ENCODE results near the gene FAM20B.

Gene FAM20B

GRCh38 chr1:179095924-179096323 is 70.2 kb downstream of the FAM20B start:
- no peak for DNase-seq

GRCh38 chr1:179099891-179100290 is 74.2 kb downstream of the FAM20B start:
- no peak for DNase-seq

DNA sequence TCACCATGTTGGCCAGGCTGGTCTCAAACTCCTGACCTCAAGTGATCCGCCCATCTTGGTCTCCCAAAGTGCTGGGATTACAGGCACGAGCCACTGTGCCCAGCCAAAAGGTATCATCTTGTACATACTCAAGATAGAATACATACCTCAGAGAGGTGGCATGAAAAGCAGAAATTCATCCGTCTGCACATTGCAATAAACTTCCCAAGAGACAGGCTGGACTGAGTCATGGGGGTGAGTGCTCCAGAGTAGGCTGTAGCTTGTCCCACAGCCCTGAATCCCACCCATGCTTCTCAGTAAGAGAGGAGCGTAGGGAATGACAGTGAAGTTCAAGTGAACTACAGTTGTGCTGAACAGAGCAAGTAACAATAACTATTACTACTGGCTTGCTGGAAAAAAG is 75.9 kb downstream of the FAM20B start:
- no peak for DNase-seq

GRCh38 chr1:179103999-179104398 is 78.3 kb downstream of the FAM20B start:
- DNase-seq: no peak

DNA sequence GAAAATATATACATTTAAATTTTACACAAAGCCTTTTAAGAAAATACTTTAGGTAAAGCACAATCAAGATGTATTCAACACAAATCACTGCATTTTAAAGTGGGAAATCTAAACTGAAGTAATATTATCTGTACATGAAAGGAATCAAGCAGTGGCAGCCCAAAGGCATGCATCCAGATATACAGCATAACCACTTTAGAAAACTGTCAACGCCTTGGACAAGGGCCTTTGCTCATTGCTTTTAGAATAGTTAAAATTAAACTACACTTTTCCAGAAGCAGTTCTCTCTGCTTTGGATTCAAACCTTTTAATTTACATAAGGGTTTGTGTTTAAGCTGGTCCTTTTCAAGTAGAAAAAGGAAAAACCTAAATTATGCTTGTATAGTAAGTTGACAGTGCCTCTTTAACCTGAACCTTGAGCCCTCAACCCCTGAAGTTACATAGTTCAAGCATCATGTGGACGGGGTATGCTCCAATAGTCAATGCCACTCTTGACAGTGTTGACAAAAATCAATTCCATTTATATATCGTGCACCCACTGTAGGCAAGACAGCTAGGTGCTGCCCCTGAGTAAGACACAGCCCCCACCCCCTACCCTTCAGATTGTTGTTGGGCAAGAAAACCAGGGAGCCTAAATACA is 79.0 kb downstream of the FAM20B start:
- no peak for DNase-seq

DNA sequence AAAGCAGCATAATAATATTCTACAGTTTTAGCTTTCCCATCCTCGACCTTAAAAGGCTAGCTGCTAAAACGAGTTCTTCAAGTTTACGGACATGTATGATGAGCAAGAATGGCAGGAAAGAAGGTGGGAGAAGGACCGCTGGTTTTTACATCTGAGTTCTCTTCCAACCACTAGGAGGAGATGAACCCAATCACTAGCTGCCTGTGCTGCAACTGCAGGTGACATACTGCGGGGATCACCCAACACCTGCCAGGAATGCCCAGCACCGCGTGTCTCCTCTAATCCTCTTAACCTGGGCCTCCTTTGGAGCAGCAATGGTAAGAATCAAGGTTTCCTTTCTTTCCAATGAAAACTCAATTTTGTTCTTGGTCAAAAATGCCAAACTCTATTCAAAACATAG is 79.7 kb downstream of the FAM20B start:
- no peak for DNase-seq

DNA sequence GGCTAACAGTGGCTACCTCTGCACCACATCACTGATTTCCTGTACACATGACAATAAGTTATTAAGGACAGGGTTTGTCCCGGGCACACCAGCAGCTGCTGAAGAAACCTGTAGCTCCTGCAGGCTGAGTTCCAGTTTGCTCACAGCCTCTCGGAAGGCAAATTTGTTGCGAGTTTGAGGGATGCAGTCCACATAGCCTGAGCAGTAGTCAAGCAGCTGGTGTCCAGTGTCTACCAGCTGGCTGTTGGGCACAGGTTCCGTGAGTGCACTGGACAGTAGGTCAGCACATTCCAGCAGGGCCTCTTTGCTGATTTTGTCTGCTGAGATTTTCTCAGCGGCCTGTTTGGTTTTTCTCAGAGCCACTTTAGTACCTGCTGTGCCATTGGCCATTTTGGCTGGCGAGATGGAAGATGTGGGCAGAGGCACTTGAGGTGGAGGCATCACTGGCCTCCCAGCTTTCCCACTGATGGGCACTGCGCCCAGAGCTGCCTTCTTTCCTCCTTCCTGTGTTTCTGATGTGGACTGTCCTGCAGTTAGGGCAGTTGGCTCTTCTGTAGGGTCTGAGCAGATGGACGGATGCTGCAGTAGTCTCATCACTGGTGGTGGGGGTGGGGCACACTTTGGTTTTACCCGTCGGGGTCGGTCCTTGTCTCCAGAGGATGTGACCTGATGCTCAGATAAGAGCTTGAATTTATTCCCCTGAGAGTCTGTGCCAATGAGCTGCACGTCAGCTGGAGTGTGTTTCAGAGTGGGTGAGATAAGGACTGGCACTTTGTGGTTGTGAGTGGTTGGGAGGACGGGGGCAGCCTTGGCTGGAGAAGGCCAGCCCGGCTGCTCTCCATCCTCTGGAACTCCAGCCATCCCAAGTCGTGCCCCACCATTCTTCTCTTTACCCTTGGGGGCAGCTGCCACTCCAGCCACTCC is 82.3 kb downstream of the FAM20B start:
- no peak for DNase-seq

DNA sequence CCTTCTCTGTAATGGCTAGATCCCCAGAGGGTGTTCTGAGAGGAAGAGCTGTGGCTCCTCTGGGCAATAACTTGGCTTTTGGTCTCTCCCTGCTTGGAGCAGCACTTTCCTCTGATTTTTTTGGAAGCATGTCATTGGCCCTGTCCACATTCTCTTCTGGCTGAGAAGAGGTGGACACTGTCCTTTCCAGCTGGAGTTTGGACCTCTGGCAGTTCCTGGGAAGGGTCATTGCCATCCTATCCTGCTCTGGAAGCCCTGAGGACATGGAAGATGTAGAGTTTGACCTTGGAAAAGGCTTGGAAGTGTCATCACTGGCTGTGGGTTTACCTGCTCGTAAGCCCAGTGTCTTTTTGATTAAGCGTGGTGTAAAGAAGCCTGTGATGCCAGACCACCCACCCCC is 83.0 kb downstream of the FAM20B start:
- no peak for DNase-seq

- DNase-seq: no peak
Observed at GRCh38 chr1:179115181-179115580, 89.5 kb downstream of the FAM20B start.

- DNase-seq: no peak
Observed at GRCh38 chr1:179119513-179119912, 93.8 kb downstream of the FAM20B start.

GRCh38 chr1:179120736-179121135 is 95.0 kb downstream of the FAM20B start:
- DNase-seq: no peak

GRCh38 chr1:179121159-179121938 is 95.7 kb downstream of the FAM20B start:
- peak; percentile 70 for DNase-seq

DNA sequence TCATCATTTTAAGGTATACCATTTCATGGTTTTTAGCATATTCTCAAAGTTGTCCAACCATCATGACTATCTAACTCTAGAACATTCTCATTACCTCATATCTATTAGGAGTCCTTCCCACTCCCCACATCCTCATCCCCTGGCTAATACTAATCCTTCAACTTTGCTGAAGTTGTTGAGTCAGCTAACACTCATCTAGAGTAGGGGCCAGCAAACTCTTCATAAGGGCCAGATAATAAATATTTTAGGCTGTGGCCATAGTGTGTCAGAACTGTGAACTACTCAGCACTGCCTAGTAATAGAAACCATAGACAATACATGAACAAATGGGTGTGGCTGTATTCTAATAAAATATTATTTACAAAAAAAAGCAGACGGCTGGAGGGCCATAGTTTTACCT is 99.2 kb downstream of the FAM20B start:
- no peak for DNase-seq

Measured in OCI-M1 (cell line).